ENCODE results near the gene SART1.
"Not testable (repeated sequence)": the region's sequence is repeated elsewhere in the genome, so short reads cannot be mapped to it uniquely, and the experiment has no call there.

Gene SART1

GRCh38 chr11:65931773-65932557, 29.6 kb upstream of the SART1 start:
- no peak for DNase-seq (ENCODE audit: low read depth in 1 of 2, low spot score in 1 of 2)

- no peak for DNase-seq (ENCODE audit: low read depth in 1 of 2, low spot score in 1 of 2)
Measured at GRCh38 chr11:65932558-65932919, 29.0 kb upstream of the SART1 start.

GRCh38 chr11:65934014-65934413, 27.5 kb upstream of the SART1 start:
- DNase-seq (ENCODE audit: low read depth in 1 of 2, low spot score in 1 of 2): no peak

- DNase-seq (ENCODE audit: low read depth in 1 of 2, low spot score in 1 of 2): no peak
Measured at GRCh38 chr11:65937766-65938165, 23.8 kb upstream of the SART1 start.

- no peak for DNase-seq (ENCODE audit: low read depth in 1 of 2, low spot score in 1 of 2)
Measured at GRCh38 chr11:65941720-65942310, 19.7 kb upstream of the SART1 start.

- DNase-seq (ENCODE audit: low read depth in 1 of 2, low spot score in 1 of 2): no peak
Measured at GRCh38 chr11:65942531-65942930, 19.0 kb upstream of the SART1 start.

DNA sequence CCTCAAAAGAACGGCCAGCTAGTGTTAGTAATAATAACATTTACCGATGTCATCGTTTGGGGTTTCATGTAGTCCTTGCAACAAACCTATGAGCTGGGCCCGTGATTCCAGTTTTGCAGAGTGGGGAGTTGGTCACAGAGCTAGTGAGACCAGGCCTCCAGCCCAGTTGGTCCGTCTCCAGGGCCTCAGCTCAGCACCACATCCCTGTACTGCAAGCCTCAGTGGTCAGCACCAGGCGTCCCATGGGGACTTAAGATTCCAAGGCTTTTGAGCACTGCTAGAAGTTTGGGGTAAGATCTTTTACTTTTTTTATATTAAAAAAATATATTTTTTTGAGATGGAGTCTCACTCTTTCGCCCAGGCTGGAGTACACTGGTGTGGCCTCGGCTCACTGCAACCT, 17.3 kb upstream of the SART1 start:
- DNase-seq (ENCODE audit: low read depth in 1 of 2, low spot score in 1 of 2): no peak

GRCh38 chr11:65944767-65945166, 16.8 kb upstream of the SART1 start:
- no peak for DNase-seq (ENCODE audit: low read depth in 1 of 2, low spot score in 1 of 2)

GRCh38 chr11:65945430-65945911, 16.1 kb upstream of the SART1 start, which contains the start of gene TSGA10IP:
Gene TSGA10IP, plus strand, starts transcription at chr11:65945480. Its CDS starts 196 bp downstream, at chr11:65945676.
- no peak for DNase-seq (ENCODE audit: low read depth in 1 of 2, low spot score in 1 of 2)

GRCh38 chr11:65945941-65946558, 15.5 kb upstream of the SART1 start:
- DNase-seq (ENCODE audit: low read depth in 1 of 2, low spot score in 1 of 2): no peak

GRCh38 chr11:65946655-65947054, 14.9 kb upstream of the SART1 start:
- no peak for DNase-seq (ENCODE audit: low read depth in 1 of 2, low spot score in 1 of 2)

- DNase-seq (ENCODE audit: low read depth in 1 of 2, low spot score in 1 of 2): no peak
Measured at GRCh38 chr11:65947133-65947532, 14.4 kb upstream of the SART1 start.

GRCh38 chr11:65947603-65948125, 13.9 kb upstream of the SART1 start:
- DNase-seq (ENCODE audit: low read depth in 1 of 2, low spot score in 1 of 2): no peak

DNA sequence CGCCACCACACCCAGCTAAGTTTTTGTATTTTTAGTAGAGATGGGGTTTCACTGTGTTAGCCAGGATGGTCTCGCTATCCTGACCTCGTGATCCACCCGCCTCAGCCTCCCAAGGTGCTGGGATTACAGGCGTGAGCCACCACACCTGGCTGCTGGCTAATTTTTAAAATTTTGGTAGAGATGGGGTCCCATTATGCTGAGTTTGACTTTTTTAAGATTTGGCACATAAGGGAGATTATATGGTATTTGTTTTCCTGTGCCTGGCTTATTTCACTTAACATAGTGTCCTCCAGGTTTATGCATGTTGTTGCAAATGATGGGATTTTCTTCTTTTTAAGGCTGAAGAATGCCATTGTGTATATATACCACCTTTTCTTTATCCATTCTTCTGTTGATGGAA, 10.8 kb upstream of the SART1 start:
- not testable (repeated sequence) for DNase-seq (ENCODE audit: low read depth in 1 of 2, low spot score in 1 of 2)

DNA sequence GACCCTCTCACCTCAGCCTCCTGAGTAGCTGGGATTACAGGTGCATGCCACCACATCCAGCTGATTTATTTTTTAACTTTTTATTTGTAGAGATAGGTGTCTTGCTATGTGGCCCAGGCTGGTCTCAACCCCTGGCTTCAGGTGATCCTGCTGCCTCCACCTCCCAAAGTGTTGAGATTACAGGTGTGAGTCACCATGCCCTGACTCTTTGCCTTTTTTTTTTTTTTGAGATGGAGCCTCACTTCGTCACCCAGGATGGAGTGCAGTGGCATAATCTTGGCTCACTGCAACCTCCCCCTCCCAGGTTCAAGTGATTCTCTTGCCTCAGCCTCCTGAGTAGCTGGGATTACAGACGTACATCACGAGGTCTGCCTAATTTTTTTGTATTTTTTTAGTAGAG, 9.9 kb upstream of the SART1 start:
- not testable (repeated sequence) for DNase-seq (ENCODE audit: low read depth in 1 of 2, low spot score in 1 of 2)

DNA sequence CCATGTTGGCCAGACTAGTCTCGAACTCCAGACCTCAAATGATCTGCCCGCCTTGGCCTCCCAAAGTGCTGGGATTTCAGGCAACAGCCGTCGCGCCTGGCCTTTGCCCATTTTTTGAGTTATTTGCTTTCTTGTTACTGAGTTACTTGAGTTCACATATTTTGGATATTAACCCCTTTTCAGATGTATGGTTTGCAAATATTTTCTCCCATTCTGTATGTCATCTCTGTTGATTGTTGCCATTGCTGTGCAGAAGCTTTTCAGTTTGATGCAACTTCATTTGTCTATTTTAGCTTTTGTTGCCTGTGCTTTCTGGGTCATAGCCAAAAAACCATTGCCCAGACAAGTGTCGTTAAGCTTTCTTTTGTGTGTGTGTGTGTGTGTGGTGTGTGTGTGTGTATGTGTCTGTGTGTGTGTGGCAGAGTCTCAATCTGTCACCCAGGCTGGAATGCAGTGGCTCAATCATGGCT, 9.4 kb upstream of the SART1 start:
- no peak for DNase-seq (ENCODE audit: low read depth in 1 of 2, low spot score in 1 of 2)

- DNase-seq (ENCODE audit: low read depth in 1 of 2, low spot score in 1 of 2): no peak
Measured at GRCh38 chr11:65953471-65953870, 8.1 kb upstream of the SART1 start.

DNA sequence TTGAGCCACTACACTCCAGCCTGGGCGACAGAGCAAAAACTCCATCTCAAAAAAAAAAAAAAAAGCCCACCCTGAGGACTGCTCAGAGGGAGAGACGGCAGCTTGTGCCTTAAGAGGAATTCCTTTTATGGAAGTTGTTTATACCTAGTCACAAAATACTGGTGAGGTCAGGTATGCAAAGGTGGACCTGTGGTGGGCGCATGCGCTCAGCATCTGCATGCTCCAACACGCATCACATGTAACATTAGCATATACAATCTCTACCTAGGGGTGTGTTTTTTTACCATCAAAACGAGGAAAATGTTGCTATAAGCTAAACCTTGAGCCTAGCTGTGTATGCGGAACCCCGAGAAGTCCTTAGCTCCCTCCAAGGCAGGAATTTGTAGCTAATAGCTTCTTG, 6.8 kb upstream of the SART1 start:
- no peak for DNase-seq (ENCODE audit: low read depth in 1 of 2, low spot score in 1 of 2)

GRCh38 chr11:65958291-65958690, 3.2 kb upstream of the SART1 start:
- DNase-seq (ENCODE audit: low read depth in 1 of 2, low spot score in 1 of 2): no peak

GRCh38 chr11:65958774-65959420, 2.6 kb upstream of the SART1 start:
- DNase-seq (ENCODE audit: low read depth in 1 of 2, low spot score in 1 of 2): no peak

DNA sequence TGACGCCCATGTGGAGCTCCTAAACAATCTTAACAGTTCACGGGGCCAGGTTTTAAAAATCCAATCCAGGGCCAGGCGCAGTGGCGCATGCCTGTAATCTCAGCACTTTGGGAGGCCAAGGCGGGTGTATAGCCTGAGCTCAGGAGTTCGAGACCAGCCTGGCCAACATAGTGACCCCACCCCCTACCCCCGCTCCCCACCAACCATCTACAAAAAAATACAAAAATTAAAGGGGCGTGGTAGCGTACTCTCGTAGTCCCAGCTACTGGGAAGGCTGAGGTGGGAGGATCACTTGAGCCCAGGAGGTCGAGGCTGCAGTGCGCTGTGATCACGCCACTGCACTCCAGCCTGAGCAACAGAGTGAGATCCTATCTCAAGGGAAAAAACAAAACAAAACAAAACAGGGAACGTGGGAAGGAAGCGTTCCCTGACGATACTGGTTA, 689 bp upstream of the SART1 start:
- DNase-seq (ENCODE audit: low read depth in 1 of 2, low spot score in 1 of 2): no peak
